Uterus (tissue), 4 donors: ENCODE data around the gene ABCG4. TPM values are rescaled to one million over a fixed set of nuclear protein-coding genes. Genes with fewer than 3 reads are reported as not detected.

Experiments used
- DNase-seq, 2 donors: peaks; one replicate each; pipeline ENCODE4 v3.0.0-alpha.2; 2019 to 2020
- H3K27ac ChIP-seq, 2 donors: fragments of 200-600 bp; sonication (generic); 1 replicate in 1 of 2; 2 replicates in 1 of 2; pipeline ENCODE4 v1.5.1; 2016 to 2018
- H3K27me3 ChIP-seq, 2 donors: fragments of 200-600 bp; sonication (generic); one replicate each; pipeline ENCODE4 v1.5.1; 2018 to 2019; ENCODE audit warnings: control low read depth in 1 of 2
- H3K36me3 ChIP-seq, 2 donors: fragments of 200-600 bp; sonication (generic); one replicate each; pipeline ENCODE4 v1.5.1; 2019; ENCODE audit warnings: control low read depth in 1 of 2
- H3K4me1 ChIP-seq, 2 donors: fragments of 200-600 bp; sonication (generic); one replicate each; pipeline ENCODE4 v1.5.1; 2018 to 2019; ENCODE audit warnings: control low read depth in 1 of 2
- H3K4me3 ChIP-seq, 2 donors: fragments of 200-600 bp; sonication (generic); 1 replicate in 1 of 2; 2 replicates in 1 of 2; pipeline ENCODE4 v1.5.1; 2018 to 2019; ENCODE audit warnings: mild to moderate bottlenecking in 1 of 2
- H3K9me3 ChIP-seq, 2 donors: fragments of 200-600 bp; sonication (generic); one replicate each; pipeline ENCODE4 v1.5.1; 2019; ENCODE audit warnings: control low read depth in 1 of 2
- CTCF ChIP-seq, 4 experiments: fragments of 200-600 bp in 2 of 4; fragments of 450-650 bp in 2 of 4; sonication (generic) in 2 of 4; IDR thresholded peaks; one replicate each; pipeline ENCODE4 v1.5.1; 2016 to 2019; ENCODE audit warnings: antibody characterized with exemption in 4 of 4, mild to moderate bottlenecking in 2 of 4, moderate library complexity in 1 of 4
- POLR2A ChIP-seq, 2 donors: fragments of 450-650 bp; IDR thresholded peaks; one replicate each; pipeline ENCODE4 v1.6.1; 2016; ENCODE audit warnings: antibody characterized with exemption in 2 of 2, mild to moderate bottlenecking in 1 of 2, moderate library complexity in 1 of 2
- intact Hi-C: fragments of 100-400 bp; cut with DNase I; formaldehyde crosslinking; loops from one replicate; pipeline ENCODE4 v1.15.1; 2023; ENCODE audit warnings: low total_unique reads
- total RNA-seq, 4 donors: library from RNA; depleted of rRNA in 3 of 4; stranded (reverse); fragments of >200 nt in 3 of 4; gene quantifications; one replicate each; pipeline versions ENCODE4 v1.1.0 to v1.2.4, GENCODE V29; 2014 to 2023
- donor health status: DM: yes; HTN: yes; CAD: no.

ABCG4 gene
- total RNA-seq, 4 donors from 2014 or later, result 0.55 to 2.7 TPM; not detected in 2

- no peaks in the 10 kb centered on the region for H3K9me3 ChIP-seq
- no peaks in the 10 kb centered on the region for H3K27me3 ChIP-seq
- intact Hi-C loops, result no loop called here
- no peak overlapping the region for H3K4me3 ChIP-seq
- no peak for DNase-seq
- H3K27ac ChIP-seq, result no peak overlapping the region
- H3K36me3 ChIP-seq, result no peaks in the 10 kb centered on the region
- no peaks in the 10 kb centered on the region for H3K4me1 ChIP-seq
- TF ChIP-seq POLR2A (IDR thresholded peaks at IDR 0.05) (no peak), CTCF (IDR thresholded peaks at IDR 0.05) (no peak)
Observed at GRCh38 chr11:119185981-119186634, 37.3 kb downstream of the ABCG4 start.

GRCh38 chr11:119187123-119187892 lies 38.5 kb downstream of the ABCG4 start:
- no peak for DNase-seq
- H3K36me3 ChIP-seq, result no peaks in the 10 kb centered on the region
- H3K27me3 ChIP-seq, result no peaks in the 10 kb centered on the region
- TF ChIP-seq POLR2A (IDR thresholded peaks at IDR 0.05) (no peak), CTCF (IDR thresholded peaks at IDR 0.05) (no peak)
- no peaks in the 10 kb centered on the region for H3K4me1 ChIP-seq
- intact Hi-C loops, result no loop called here
- no peaks in the 10 kb centered on the region for H3K9me3 ChIP-seq
- H3K27ac ChIP-seq, result no peak overlapping the region
- H3K4me3 ChIP-seq, result no peak overlapping the region

- no peaks in the 10 kb centered on the region for H3K9me3 ChIP-seq
- intact Hi-C loops, result no loop called here
- DNase-seq, result no peak
- no peaks in the 10 kb centered on the region for H3K4me1 ChIP-seq
- no peaks in the 10 kb centered on the region for H3K36me3 ChIP-seq
- H3K27ac ChIP-seq, result no peak overlapping the region
- H3K4me3 ChIP-seq, result no peak overlapping the region
- no peaks in the 10 kb centered on the region for H3K27me3 ChIP-seq
- no peak for TF ChIP-seq CTCF (IDR thresholded peaks at IDR 0.05)
- TF ChIP-seq POLR2A (IDR thresholded peaks at IDR 0.05), result no peak
Observed at GRCh38 chr11:119188067-119188466, 39.2 kb downstream of the ABCG4 start.

GRCh38 chr11:119188887-119189286 lies 40.0 kb downstream of the ABCG4 start:
- DNase-seq, result no peak
- H3K4me1 ChIP-seq, result no peaks in the 10 kb centered on the region
- intact Hi-C loops, result no loop called here
- H3K4me3 ChIP-seq, result no peak overlapping the region
- TF ChIP-seq POLR2A (IDR thresholded peaks at IDR 0.05) (no peak), CTCF (IDR thresholded peaks at IDR 0.05) (no peak)
- H3K9me3 ChIP-seq, result no peaks in the 10 kb centered on the region
- H3K27ac ChIP-seq, result no peak overlapping the region
- H3K27me3 ChIP-seq, result no peaks in the 10 kb centered on the region
- no peaks in the 10 kb centered on the region for H3K36me3 ChIP-seq

GRCh38 chr11:119189393-119189792 lies 40.5 kb downstream of the ABCG4 start:
- no peaks in the 10 kb centered on the region for H3K27me3 ChIP-seq
- H3K4me3 ChIP-seq, result no peak overlapping the region
- TF ChIP-seq POLR2A (IDR thresholded peaks at IDR 0.05) (no peak), CTCF (IDR thresholded peaks at IDR 0.05) (no peak)
- intact Hi-C loops, result no loop called here
- H3K27ac ChIP-seq, result no peak overlapping the region
- H3K9me3 ChIP-seq, result no peaks in the 10 kb centered on the region
- no peaks in the 10 kb centered on the region for H3K4me1 ChIP-seq
- no peaks in the 10 kb centered on the region for H3K36me3 ChIP-seq
- no peak for DNase-seq
